ENCODE results near the gene DAPK2. TPM values are rescaled to one million over a fixed set of nuclear protein-coding genes. Genes with fewer than 3 reads are reported as not detected.
A peak's percentile ranks its signal among the peaks of the same experiment; 100 is the strongest.

DAPK2 gene
- total and polyA plus RNA-seq, 2 donors (not counting 1 experiment from before 2014, with no cell fraction given), result 14.4 to 21.4 TPM

- H3K79me2 ChIP-seq (ENCODE audit: control insufficient read depth, insufficient read depth, low read length), result no peaks in the 10 kb centered on the region
- H3K4me2 ChIP-seq (ENCODE audit: extremely low read depth, insufficient read depth, low read length), result no peak overlapping the region
- no peaks in the 10 kb centered on the region for H3K27me3 ChIP-seq (ENCODE audit: control insufficient read depth, insufficient read depth, low read length)
- H3K4me3 ChIP-seq (replicated peaks in 1 of 4; ENCODE audit: control extremely low read depth in 1 of 4, insufficient read depth in 1 of 4, low read depth in 3 of 4, low read length in 4 of 4), result no peak overlapping the region
- H3K4me1 ChIP-seq (ENCODE audit: control insufficient read depth, extremely low read depth, insufficient read depth, low read length), result peaks cover 4% of the 10 kb centered on the region
- no peaks in the 10 kb centered on the region for H4K20me1 ChIP-seq (ENCODE audit: control insufficient read depth, extremely low read depth, insufficient read depth, low read length)
- no peak overlapping the region for H3K9ac ChIP-seq (ENCODE audit: insufficient read depth, low read length)
- DNase-seq (ENCODE audit: low read depth in 2 of 2), result peak; percentile 36 to 47
- no peak overlapping the region for H2AFZ ChIP-seq (ENCODE audit: low read length)
- no peaks in the 10 kb centered on the region for H3K9me3 ChIP-seq (ENCODE audit: control insufficient read depth, insufficient read depth, low read depth, low read length)
- no peaks in the 10 kb centered on the region for H3K36me3 ChIP-seq (ENCODE audit: control insufficient read depth, insufficient read depth, low read length)
- TF ChIP-seq CTCF (conservative IDR thresholded peaks at IDR 0.05 in 1 of 2, IDR thresholded peaks at IDR 0.05 in 1 of 2; ENCODE audit: low read depth in 1 of 2, low read length in 2 of 2) (peak; percentile 86 to 97), EZH2 (IDR thresholded peaks at IDR 0.05; ENCODE audit: low read length, missing control alignments) (no peak)
- H3K27ac ChIP-seq (ENCODE audit: insufficient read depth, low read length), result no peak overlapping the region
Observed at GRCh38 chr15:63945007-63945788, 101.1 kb downstream of the DAPK2 start.

- no peaks in the 10 kb centered on the region for H3K27me3 ChIP-seq (ENCODE audit: control insufficient read depth, insufficient read depth, low read length)
- no peak overlapping the region for H3K27ac ChIP-seq (ENCODE audit: insufficient read depth, low read length)
- no peaks in the 10 kb centered on the region for H3K36me3 ChIP-seq (ENCODE audit: control insufficient read depth, insufficient read depth, low read length)
- TF ChIP-seq CTCF (conservative IDR thresholded peaks at IDR 0.05 in 1 of 2, IDR thresholded peaks at IDR 0.05 in 1 of 2; ENCODE audit: low read depth in 1 of 2, low read length in 2 of 2) (no peak), EZH2 (IDR thresholded peaks at IDR 0.05; ENCODE audit: low read length, missing control alignments) (no peak)
- H3K4me1 ChIP-seq (ENCODE audit: control insufficient read depth, extremely low read depth, insufficient read depth, low read length), result peaks cover 9% of the 10 kb centered on the region
- no peaks in the 10 kb centered on the region for H4K20me1 ChIP-seq (ENCODE audit: control insufficient read depth, extremely low read depth, insufficient read depth, low read length)
- no peak overlapping the region for H2AFZ ChIP-seq (ENCODE audit: low read length)
- H3K4me2 ChIP-seq (ENCODE audit: extremely low read depth, insufficient read depth, low read length), result no peak overlapping the region
- no peak for DNase-seq (ENCODE audit: low read depth in 2 of 2)
- no peak overlapping the region for H3K9ac ChIP-seq (ENCODE audit: insufficient read depth, low read length)
- no peaks in the 10 kb centered on the region for H3K9me3 ChIP-seq (ENCODE audit: control insufficient read depth, insufficient read depth, low read depth, low read length)
- no peak overlapping the region for H3K4me3 ChIP-seq (replicated peaks in 1 of 4; ENCODE audit: control extremely low read depth in 1 of 4, insufficient read depth in 1 of 4, low read depth in 3 of 4, low read length in 4 of 4)
- H3K79me2 ChIP-seq (ENCODE audit: control insufficient read depth, insufficient read depth, low read length), result no peaks in the 10 kb centered on the region
Observed at GRCh38 chr15:63944681-63944955, 101.7 kb downstream of the DAPK2 start.

- TF ChIP-seq EZH2 (IDR thresholded peaks at IDR 0.05; ENCODE audit: low read length, missing control alignments) (no peak), CTCF (conservative IDR thresholded peaks at IDR 0.05 in 1 of 2, IDR thresholded peaks at IDR 0.05 in 1 of 2; ENCODE audit: low read depth in 1 of 2, low read length in 2 of 2) (no peak)
Observed at GRCh38 chr15:63943829-63944680, 102.2 kb downstream of the DAPK2 start.

More at GRCh38 chr15:63943829-63944680, 102.2 kb downstream of the DAPK2 start:
- Histone ChIP-seq H3K9ac (ENCODE audit: insufficient read depth, low read length) (no peak overlapping the region), H3K4me1 (ENCODE audit: control insufficient read depth, extremely low read depth, insufficient read depth, low read length) (peaks cover 13% of the 10 kb centered on the region), H2AFZ (ENCODE audit: low read length) (no peak overlapping the region), H3K4me3 (replicated peaks in 1 of 4; ENCODE audit: control extremely low read depth in 1 of 4, insufficient read depth in 1 of 4, low read depth in 3 of 4, low read length in 4 of 4) (no peak overlapping the region), H3K9me3 (ENCODE audit: control insufficient read depth, insufficient read depth, low read depth, low read length) (no peaks in the 10 kb centered on the region), H3K79me2 (ENCODE audit: control insufficient read depth, insufficient read depth, low read length) (no peaks in the 10 kb centered on the region), H3K36me3 (ENCODE audit: control insufficient read depth, insufficient read depth, low read length) (no peaks in the 10 kb centered on the region), H4K20me1 (ENCODE audit: control insufficient read depth, extremely low read depth, insufficient read depth, low read length) (no peaks in the 10 kb centered on the region), H3K27ac (ENCODE audit: insufficient read depth, low read length) (no peak overlapping the region), H3K4me2 (ENCODE audit: extremely low read depth, insufficient read depth, low read length) (no peak overlapping the region), H3K27me3 (ENCODE audit: control insufficient read depth, insufficient read depth, low read length) (no peaks in the 10 kb centered on the region)
- no peak for DNase-seq (ENCODE audit: low read depth in 2 of 2)

Data from fibroblast of lung (primary cell).